ENCODE data around the gene ALOX5.
"Not testable (repeated sequence)": the region's sequence is repeated elsewhere in the genome, so short reads cannot be mapped to it uniquely, and the experiment has no call there.

- not testable (repeated sequence) for TF ChIP-seq CTCF (IDR thresholded peaks at IDR 0.05); RELA (CRISPR knock-in tag; IDR thresholded peaks at IDR 0.05; ENCODE audit: borderline replicate concordance); ZNF281 (CRISPR knock-in tag; IDR thresholded peaks at IDR 0.05); TP53 (CRISPR knock-in tag; IDR thresholded peaks at IDR 0.05); ETV6 (CRISPR knock-in tag; IDR thresholded peaks at IDR 0.05); CBFB (CRISPR knock-in tag; IDR thresholded peaks at IDR 0.05; ENCODE audit: low read depth)
Observed at GRCh38 chr10:45331824-45332223, 42.2 kb upstream of the ALOX5 start.

Data from WTC11 (cell line).